Bladder microvascular endothelial cell (primary cell): ENCODE measurements around the gene DNAJB14. TPM values are rescaled to one million over a fixed set of nuclear protein-coding genes. Genes with fewer than 3 reads are reported as not detected.

ENCODE experiments used
- total RNA-seq: library from RNA; depleted of rRNA; stranded (reverse); fragments of >200 nt; gene quantifications from 2 replicates; pipeline ENCODE4 v1.2.3, GENCODE V29; 2014

DNAJB14 gene
- total RNA-seq = 53.9 and 80.6 TPM in 2 replicates

DNA sequence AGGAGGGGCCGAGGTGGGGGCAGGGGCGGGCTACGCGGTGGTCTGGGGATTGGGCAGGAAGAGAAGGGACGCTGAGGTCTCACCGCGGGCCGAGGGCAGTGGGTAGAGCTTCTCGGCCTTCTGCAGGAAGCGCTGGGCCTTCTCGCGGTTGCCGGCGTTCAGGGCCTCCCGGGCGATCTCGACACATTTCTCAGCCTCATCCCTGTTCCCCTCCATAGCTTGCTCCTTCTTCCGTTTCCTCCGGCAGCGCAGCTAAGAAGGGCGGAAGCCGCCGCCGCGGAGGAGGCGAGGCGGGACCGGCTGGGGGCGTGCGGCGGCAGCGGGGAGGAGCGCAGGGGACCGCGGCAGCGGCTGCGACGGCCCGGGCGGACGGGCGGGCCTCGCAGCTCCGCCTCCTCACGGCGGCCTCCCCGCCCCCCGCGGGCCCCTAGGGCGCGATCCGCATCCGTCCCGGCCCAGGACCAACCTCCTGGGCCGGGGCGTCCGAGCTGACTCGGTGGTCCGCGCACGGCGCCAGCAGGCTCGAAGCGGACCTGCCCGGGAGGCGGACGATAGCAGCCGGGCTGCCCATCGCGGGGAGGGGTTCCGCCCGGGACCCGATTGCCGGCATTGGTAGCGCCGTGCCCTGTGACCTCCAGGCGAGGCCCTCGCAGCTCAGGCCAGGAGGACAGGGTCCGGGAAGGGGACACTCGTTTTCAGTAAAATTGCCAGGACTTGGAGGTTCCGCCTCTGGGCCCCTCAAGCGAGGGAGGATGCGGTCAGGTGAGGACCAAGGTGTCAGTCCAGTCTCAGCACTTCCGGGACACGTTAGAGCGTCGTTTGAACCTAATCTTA lies at the start of gene DNAJB14:
Gene DNAJB14 (minus strand): TSS at position 263 of the 834 bp plus-strand sequence. CDS start 47 bp downstream, at position 216.

DNA sequence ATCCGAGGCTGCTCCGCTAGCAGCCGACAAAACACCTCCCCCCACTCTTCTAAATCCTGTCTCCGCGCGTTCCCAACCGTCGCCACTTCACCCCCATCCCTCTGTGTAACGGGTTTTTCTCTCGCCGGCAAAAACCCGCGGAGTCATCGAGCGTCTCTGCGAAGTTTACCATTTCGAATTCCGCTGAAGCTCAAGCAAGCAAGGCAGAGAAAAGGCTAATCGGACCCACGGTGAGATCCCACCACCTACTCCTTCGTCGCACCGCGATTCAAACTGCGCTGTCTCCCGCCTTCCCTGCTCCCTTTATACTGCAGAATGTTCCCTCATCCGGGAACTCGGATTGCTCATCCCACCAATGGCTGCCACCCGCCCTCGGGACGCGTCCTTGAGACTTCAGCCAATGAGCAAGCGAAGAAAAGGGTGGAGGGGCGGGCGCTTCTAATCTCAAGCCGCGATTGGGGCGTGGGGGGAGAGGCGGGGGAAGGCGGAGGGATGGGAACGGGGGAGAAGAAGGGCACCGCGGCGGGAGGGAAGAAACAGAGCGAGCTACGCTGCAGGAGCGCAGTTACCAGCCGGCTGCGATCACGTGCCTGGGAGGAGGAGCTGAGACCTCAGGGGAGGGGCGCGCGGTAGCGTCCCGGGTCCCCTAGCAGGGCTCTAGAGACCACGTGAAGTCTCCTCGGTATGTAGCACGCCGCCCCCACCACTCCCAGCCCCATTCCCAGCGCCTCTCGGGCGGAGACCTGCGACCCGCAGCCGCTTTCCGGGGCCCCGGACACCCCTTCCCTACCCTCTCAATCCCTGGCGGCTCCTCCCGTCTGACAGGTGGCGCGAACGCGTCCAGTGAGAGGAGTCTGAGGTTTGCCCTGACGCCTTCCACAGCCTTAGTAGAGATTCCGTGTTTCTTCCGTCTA lies 3.8 kb upstream of the DNAJB14 start, which contains the start of gene H2AZ1:
Gene H2AZ1 (minus strand): TSS at position 277 of the 914 bp plus-strand sequence. CDS start 105 bp downstream, at position 172.

DNA sequence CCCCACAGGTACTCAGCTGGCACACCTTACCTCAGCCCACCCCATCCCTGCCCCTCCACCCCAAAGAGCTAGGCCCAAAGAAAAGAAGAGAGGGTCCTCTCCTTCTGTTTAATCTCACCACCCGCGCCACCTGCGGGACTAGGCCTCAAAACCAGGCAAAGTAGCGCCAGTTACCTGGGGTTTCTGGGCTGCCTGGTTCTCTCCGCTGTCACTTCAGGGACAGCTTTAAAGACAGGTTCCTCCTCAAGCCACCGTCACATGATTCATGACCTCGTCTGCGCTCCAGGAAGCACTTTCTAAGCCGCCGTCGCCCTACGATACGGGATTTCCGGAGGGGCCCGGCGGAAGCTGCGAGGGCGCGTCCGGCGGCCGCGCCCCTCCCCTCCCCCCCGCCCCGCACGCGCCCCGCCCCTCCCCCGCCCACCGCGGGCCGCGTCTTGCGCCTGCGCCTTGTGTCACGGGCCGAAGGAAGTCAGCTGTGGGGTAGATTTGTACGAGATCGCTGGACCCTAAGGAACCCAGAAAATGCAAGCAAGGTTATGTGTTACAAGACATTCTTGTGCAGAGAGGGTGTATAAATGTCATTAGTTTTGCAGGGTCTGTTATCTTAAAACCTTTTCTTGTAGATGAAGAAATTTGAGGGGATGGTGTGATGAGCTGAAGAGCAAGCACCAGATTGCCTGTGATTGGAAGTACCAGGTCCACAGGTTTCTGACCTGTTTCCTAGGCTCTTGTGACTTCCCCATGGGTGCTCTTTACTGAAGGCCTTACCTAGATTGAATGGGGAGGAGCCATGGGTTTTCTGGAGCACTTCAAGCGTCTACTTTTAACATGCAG lies 52.0 kb downstream of the DNAJB14 start, which contains the start of gene LAMTOR3:
Gene LAMTOR3 (minus strand): TSS at position 267 of the 837 bp plus-strand sequence. CDS start 464 bp downstream, outside the sequence.

Other genes with a start within 250 kb of the DNAJB14 start
- not detected in 2 replicates for gene DAPP1, start 129.8 kb downstream of the DNAJB14 start, total RNA-seq
- gene LAMTOR3, start 52.2 kb downstream of the DNAJB14 start, total RNA-seq = 9.9 and 40.0 TPM in 2 replicates
- gene H2AZ1, start 3.7 kb upstream of the DNAJB14 start, total RNA-seq = 300 and 510 TPM in 2 replicates
- 1.9 and 7.5 TPM in 2 replicates for gene DDIT4L, start 243.8 kb upstream of the DNAJB14 start, total RNA-seq